HG03565 (cell line): ENCODE results near the gene ZC3H7A.

Source experiments
- ATAC-seq: cut with Tn5 transposase; IDR thresholded peaks from one replicate; pipeline ENCODE4 v1.9.1; 2021; ENCODE audit warnings: mild to moderate bottlenecking, moderate library complexity; ENCODE audit not compliant: unreplicated experiment

The ZC3H7A gene

DNA sequence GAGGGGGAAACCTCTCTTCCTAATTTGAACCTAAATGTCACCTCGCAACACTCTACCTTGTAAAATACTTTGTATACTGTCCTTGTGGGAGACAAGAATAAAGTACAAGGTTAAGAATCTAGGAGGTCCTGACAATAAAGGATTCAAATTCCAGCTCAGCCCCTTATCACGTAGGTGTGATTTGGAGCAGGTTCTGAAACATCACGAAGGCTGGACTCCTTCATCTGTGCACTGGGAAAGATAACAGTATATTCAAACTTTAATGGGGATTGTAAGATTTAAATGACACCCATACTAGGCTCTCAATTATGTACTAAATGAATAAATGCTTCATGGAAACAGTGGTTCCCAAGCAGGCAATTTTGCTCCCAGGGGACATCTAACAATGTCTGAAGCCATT lies 56.5 kb downstream of the ZC3H7A start:
- no peak for ATAC-seq

DNA sequence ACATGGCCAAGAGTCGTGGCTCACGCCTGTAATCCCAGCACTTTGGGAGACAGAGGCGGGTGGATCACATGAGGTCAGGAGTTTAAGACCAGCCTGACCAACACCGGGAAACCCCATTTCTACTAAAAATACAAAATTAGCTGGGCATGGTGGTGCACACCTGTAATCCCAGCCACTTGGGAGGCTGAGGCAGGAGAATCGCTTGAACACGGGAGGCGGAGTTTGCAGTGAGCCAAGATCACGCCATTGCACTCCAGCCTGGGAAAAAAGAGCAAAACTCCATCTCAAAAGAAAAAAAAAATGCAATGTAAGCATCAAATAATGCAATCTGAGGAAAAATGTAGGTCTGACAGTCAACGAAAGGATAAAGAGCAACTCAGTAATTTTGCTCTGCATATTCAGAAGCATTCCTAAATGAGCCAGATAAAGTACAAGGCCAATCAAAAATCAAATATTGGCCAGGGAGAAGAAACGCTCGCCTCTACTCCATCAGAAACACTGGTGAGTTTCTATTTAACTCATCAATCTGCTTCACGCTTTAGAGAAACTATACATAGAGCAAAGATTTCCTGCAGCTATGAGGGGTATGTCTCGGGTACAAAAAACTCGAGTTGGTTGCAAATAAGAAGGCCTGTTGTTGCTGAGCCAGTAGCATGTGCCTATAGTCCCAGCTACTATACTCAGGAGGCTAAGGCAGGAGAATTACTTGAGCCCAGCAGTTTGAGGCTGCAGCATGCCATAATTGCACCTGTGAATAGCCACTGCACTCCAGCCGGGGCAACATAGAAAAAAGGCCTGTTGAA lies 58.1 kb downstream of the ZC3H7A start:
- no peak for ATAC-seq

DNA sequence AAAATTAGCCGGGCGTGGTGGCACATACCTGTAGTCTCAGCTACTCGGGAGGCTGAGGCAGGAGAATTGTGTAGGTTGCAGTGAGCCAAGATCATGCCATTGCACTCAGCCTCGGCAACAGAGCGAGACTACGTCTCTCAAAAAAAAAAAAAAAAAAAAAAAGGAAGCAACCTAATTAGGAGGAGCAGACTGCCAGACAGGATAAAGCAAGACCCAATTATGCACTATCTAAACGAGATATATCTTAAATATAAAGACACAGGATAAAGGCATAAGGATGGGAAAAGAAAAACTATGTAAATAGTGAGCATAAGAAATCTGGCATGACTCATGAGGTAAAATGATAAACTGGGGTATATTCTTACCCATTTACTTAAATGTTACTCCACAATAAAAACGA lies 59.3 kb downstream of the ZC3H7A start:
- ATAC-seq: no peak

DNA sequence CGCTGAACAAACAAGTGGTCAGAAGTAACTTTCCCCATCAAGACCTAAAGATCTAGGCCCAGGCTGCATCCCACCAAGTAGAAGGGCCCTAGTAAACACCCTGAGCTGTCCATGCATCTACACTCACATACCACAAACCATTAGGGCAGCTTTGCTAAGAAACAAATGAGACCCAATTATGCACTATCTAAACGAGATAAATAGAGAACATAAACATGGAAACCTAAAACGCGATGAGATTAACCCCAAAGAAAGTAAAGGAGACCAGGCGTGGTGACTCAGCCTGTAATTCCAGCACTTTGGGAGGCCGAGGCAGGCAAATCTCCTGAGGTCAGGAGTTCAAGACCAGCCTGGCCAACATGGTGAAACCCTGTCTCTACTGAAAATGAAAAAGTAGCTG lies 60.2 kb downstream of the ZC3H7A start:
- no peak for ATAC-seq

DNA sequence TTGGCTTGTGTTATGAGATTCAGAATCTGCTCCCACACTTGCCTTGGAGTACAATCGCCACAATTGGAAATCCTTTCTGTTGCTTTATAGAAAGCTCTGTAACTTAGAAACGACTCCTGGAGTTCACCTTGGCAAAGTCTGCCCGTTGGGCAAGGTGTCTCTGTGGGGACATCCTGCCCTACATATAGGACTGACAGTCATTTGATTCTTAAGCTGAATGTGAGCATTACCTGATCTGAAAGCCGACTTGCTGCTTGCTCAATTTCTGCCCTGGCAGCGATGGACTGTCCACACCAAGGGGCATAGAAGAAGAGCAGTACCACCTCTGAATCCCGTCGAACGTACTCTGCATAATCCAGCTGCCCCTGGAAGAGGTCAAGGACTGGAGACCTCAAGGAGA lies 61.3 kb downstream of the ZC3H7A start:
- no peak for ATAC-seq

DNA sequence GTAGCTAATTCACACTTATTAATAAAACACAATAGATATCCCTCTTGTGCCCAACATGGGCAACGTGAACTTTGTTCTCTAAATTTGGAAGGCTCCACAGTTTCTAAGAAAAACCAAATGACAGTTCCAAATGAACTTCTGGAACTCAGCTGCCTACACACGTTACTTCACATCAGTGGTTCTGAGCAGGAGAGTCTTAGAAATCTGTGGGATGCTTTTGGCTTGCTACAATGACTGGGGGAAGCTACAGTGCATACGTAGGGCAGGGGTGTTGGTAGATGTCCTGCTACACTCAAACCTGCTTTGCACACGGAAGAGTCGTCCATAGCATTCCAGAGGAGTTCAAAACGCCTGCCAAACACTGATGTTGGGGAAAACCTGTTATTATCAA lies 62.4 kb downstream of the ZC3H7A start:
- ATAC-seq: no peak

DNA sequence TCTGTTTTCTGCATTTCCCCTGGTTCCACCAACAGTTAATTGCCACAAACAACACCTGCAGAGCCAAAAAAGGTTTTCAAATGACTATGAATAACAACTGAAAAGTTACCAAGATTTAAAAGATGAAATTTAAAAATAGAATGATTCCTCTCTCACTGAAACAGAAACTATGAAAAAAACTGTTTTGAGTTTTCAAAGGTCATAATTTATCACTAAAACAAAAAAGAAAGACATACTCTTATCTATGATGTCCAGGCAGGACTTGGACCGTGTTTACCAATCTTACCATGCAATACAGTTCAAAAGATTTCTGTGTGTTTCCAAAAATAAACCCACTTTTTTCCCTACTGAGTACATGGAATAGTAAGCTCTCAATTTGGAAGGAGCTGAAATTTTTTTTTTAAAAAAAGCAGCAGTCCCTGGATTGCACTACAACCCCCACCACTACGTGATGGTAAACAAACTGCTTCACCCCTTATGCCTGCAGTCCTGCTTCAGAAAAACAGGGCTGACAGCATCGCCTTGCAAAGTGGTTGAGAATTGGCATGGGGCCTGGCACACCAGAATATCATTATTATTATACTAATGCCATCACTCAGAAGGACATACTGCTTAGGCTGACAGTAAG lies 62.9 kb downstream of the ZC3H7A start:
- ATAC-seq: no peak

DNA sequence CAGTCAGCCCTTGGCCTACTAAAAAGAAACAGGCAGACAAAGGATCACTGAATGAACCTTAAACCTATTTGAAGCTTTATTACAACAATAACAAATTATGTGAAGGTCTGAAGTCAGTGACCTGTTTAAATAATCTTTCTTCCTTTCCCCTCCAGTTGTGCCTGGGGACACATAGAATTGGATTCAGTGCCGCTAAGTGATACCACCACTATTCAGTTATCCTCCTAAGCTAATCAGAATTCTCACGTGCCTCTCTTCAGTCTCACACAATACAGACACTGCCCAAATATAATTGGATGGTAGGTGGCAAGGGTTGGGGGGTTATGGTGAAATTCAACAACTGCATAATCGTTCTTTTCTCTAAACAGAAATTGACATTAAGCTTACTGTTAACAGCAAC lies 65.8 kb downstream of the ZC3H7A start:
- no peak for ATAC-seq

DNA sequence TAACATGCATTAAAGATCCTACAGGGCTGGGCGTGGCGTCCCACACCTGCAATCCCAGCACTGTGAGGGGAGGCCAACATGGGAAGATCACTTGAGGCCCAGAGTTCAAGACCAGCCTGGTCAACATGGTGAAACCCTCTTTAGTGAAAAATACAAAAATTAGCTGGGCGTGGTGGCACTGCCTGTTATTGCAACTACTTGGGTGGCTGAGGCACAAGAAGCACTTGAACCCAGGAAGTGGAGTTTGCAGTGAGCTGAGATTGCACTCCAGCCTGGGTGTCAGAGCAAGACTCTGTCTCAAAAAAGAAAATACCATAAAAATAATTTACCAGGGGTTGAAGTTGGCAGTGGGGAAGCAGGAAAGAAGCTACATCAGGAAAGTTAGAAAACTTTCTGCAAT lies 67.3 kb downstream of the ZC3H7A start:
- ATAC-seq: no peak

DNA sequence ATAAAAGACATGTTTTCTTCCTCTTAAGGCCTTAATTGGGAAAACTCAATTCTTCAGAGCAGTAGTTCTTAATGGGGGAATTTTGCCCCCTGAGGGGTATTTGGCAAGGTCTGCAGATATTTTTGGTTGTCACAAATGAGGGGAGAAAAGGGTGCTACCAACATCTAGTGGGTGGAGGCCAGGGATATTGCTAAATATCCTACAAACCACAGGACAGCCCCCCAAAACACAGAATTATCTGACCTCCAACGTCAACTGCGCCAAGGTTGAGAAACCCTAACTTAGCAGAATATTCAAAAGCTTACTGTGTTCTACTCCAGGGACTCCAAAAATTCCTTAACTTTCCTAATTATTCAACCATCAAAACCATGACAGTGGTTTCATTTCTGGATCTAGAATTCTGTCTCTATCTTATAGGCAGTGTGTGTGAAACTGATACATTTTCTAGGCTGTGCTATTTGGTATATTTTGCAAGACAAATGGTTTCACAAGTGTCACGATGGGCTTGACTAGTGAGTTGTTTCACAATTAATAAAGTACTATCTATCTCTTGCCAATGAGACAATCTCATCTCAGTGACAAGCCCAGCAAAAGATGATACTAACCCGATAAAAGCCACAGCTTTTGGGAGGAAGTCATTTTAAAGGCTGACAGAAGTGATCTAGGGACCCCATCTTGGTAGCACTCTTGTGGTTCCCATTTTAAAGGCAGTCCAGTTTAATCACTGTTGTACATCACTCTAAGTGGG lies 69.1 kb downstream of the ZC3H7A start:
- no peak for ATAC-seq

DNA sequence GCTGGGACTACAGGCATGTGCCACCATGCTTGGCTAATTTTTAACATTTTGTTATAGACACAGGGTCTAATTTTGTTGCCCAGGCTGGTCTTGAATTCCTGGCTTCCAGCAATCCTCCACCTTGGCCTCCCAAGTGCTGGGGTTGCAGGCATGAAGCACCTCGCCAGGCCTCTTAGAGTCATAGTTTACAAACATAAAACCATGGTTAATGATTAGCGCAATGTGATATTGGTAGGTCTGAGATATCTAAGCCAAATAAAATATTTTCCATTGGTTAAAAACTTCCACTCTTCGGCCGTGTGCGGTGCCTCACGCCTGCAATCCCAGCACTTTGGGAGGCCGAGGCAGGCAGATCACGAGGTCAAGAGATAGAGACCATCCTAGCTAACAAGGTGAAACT lies 71.0 kb downstream of the ZC3H7A start:
- ATAC-seq: no peak

DNA sequence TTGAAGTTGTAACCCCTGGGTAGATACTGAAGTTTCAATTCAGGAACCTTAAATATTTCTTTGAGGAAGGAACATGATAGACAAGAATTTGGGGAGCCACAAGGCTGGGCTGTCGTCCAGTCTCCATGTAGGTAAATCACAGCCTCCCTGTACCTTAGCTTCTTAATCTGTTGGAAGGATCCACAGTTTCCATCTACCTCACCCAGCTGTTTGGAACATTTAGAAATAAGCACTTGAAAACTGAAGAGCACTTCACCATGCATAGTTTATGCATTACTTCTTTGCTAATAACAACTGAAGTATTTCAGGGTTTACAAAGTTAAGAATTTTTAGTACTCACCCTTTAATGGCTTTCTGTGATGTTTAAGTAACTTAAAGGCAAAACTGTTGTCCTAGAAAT lies 71.6 kb downstream of the ZC3H7A start:
- ATAC-seq: no peak

DNA sequence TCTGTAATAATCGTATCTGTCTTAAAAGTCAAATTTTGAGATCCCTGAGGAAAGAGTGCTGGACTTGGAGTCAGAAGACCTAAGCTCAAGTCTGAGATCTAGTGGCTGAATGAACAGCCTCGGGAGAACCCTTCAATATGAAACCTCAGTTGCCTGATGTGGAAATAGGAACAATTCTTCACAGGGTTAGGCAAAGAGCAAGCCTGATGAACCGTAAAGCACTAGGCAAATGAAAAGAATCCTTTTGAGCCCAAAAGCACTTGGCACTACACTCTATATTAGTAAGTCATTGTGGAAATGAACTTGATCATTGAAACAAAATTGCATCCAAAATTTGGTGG lies 74.6 kb downstream of the ZC3H7A start:
- no peak for ATAC-seq

DNA sequence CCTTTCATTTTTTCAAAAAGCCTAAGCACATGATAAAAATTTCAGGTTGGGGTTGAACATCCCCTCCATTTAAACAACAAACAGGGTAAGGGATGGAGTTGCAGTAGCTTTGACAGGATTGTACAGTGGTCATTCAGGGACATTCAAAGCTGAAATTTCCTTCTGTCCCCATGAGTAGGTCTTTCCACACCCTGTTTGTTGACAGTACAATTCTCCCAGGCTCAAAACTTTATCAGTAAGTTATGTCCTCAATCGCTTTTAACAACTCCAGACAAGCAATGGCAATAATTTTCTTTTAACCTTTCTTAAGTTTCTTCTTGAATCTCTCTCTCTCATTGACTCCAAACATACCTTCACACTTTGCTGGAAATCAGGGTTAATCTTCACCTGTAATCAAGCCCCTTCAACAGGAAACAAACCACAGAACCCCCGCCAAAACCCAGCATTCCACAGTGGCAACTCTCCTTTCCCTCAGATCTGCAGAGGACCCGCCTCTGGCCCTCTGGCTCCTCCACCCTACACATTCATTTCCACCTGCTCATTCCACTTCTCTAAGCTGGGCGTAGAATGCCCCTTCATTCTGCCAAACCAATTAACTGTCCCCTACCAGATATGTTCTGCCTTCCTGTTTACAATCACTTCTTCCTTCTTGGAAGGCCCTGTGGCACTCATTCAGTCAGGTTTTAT lies 75.1 kb downstream of the ZC3H7A start:
- no peak for ATAC-seq

DNA sequence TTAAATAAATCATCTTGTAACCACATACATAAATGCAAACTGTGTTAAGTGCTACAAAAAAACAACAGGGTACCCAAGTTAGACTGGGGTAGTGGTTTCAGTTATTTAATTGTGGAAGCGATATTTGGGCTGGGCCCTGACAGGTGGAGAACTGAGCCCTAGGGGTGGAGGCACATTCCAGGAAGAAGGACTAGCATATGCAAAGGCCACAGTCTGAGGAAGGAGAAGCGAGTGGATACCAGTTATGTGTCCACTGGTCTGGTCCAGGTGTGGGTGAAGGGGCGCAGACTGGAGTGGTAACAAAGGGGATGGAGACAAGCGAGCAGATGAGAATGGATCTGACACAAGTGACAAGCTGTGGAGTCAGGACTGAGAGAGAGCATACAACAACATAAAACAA lies 77.3 kb downstream of the ZC3H7A start:
- no peak for ATAC-seq

DNA sequence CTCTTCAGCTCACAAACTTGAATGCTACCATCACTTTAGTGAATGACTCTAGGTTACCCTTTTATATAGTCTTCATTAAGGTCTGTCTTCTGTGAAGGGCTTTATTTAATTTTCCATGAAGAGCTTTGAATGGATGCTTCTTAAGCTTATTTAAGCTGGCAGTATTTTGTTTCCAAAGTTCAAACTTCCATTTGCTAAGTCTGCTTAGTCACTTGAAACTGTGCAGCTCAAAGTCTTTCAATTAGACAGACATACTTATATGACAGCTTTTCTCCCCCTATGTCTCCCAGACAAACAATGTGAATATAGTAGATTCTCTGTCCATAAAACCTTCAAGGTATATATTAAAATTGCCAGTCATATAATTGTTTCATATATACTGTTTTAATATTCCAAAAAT lies 77.9 kb downstream of the ZC3H7A start:
- ATAC-seq: no peak

DNA sequence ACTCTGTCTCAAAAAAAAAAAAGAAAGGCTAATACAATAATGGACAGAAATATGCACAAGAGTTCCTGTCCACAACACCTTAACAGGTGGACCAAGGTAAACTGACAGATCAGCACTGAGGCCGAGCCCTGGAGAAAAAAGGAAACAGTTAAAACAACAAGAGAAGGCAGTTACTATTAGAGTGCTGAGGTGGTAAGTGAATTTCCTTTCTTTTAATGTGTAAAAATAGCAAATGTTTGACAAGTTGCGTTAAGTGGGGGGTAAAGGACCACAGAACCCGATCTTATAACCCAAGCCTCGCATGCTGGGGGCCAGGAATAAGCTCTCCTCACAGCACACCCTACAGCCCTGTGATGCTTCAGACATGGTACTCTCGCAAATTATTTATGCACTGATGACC lies 79.2 kb downstream of the ZC3H7A start:
- no peak for ATAC-seq

DNA sequence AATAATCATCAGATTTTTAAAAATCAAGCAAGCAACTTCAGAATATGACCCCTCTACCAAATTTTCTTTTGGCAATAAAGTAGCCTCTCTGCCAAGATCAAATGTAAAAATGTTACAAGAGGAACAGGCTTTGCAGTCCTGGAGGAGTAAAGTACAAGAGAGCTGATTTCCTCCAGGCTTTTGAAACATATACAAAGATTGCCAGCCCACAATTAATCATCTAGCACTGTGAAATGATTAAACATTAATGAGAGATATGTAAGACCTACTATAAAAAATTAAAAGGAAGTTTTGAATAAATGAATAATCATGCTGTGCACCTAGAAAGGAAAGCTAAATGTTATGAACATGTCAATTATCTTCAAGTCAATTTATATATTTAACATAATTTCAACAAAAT lies 80.7 kb downstream of the ZC3H7A start:
- no peak for ATAC-seq

DNA sequence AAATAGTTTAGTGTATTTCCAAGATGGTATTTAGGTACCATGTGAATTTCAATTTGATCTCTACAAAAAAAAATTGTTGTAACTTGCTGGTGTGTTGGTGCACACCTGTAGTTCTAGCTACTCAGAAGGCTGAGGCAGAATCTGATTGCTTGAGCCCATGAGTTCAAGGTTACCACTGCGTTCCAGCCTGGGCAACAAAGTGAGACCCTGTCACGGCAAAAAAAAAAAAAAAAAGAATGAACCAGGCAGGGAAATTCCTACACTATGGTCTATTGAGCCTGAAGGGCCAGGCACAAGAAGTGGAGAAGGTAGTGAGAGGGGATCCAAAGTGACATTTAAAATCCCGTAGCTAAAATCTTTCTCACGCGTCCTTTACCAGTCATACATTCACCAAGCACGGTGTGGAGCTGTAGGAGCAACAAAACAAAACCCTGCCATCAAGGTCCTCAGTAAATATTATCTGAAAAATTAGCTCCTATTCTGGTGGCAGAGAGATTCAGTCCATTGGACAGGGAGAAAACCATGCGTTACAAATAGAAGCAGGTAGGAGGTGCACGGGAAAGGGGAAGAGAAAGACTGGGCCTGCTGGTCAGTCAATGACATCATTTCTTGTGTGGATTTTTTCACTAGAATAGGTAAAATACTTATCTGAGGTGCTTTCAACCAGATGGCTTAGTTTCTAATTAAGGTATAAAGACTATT lies 81.7 kb downstream of the ZC3H7A start:
- ATAC-seq: no peak

DNA sequence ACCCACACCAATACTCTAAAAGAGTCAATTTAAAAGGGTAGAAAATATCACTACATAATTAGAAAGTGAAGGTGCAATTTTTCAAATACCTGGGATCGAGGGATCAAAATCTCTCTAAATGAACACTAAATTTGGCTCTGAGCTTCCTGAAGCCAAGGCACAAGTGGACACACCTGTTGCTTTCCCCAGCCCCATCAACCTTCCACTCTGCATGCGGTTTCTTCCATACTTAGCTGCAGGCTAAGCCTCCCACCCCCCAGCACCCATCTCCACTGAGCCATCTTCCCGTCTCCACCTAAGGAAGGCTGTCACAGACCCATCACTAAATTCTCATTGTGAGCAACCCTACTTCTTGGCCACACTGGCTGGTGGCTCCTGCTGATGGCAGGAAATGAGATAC lies 84.9 kb downstream of the ZC3H7A start:
- no peak for ATAC-seq

DNA sequence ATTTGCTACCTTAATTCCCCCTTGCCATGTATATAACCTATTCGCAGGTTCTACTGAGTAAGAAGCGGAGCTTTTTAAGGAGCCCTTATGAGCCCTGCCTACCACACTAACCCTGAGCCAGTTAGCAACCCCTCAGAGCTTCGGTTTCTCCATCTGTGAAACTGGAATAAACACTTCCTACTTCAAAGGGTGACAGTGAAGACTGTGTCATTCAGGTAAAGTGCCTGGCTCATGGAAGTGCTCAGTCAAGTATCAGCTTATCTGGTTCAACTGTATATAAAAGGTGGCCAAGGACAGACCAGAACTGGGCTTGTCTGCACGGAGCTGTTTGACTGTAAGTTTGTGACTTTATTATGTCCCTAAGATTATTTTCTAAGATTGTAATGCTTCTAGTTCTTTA lies 85.4 kb downstream of the ZC3H7A start:
- no peak for ATAC-seq
